Caco-2 (cell line): ENCODE data around the gene OR9G4. TPM values are rescaled to one million over a fixed set of nuclear protein-coding genes. Genes with fewer than 3 reads are reported as not detected.

Experiments
- BruUV-seq: library from RNA; stranded (reverse); fragments of 400-500 nt; replicated peaks from 2 replicates; lab custom pipeline; 2021; lab: Mats Ljungman, UMichigan
- CTCF ChIA-PET: fragments of 300-600 bp; sonication (Branson Sonifier 250); formaldehyde crosslinking; loops from one replicate; lab custom pipeline; 2022; ENCODE audit warnings: antibody characterized with exemption; lab: Charles Lee
- POLR2A ChIA-PET: fragments of 300-600 bp; sonication (Branson Sonifier 250); formaldehyde crosslinking; loops from one replicate; lab custom pipeline; 2022; ENCODE audit warnings: antibody characterized with exemption; lab: Charles Lee
- DNase-seq, 2 experiments: peaks; one replicate each; pipeline versions ENCODE4 v3.0.0 to v3.0.0-alpha.2; 2020 to 2022
- H3K27me3 ChIP-seq: replicated peaks from 2 replicates; pipeline ENCODE4 v1.6.0; 2011; ENCODE audit warnings: low read length; ENCODE audit not compliant: control insufficient read depth, insufficient read depth
- H3K36me3 ChIP-seq: 2 replicates; pipeline ENCODE4 v1.5.1; 2011; ENCODE audit warnings: low read length; ENCODE audit not compliant: control insufficient read depth, insufficient read depth
- H3K4me1 ChIP-seq: fragments of 250-450 bp; sonication (Bioruptor Pico); 2 replicates; pipeline ENCODE4 v1.5.1; 2020; ENCODE audit warnings: mild to moderate bottlenecking
- H3K4me3 ChIP-seq: 2 replicates; pipeline ENCODE4 v1.5.1; 2011; ENCODE audit warnings: low read depth, mild to moderate bottlenecking, control low read depth, low read length
- H3K9me3 ChIP-seq: fragments of 250-450 bp; sonication (Bioruptor Pico); 2 replicates; pipeline ENCODE4 v1.5.1; 2020; ENCODE audit warnings: mild to moderate bottlenecking, moderate library complexity
- H3K27ac Mint-ChIP-seq: one replicate; pipeline ENCODE4 v1.8.0; 2022; ENCODE audit warnings: mixed read lengths; ENCODE audit not compliant: unreplicated experiment
- H3K27me3 Mint-ChIP-seq: one replicate; pipeline ENCODE4 v1.8.0; 2022; ENCODE audit warnings: mixed read lengths; ENCODE audit not compliant: insufficient read depth, unreplicated experiment
- H3K36me3 Mint-ChIP-seq: one replicate; pipeline ENCODE4 v1.8.0; 2022; ENCODE audit warnings: mild to moderate bottlenecking, mixed read lengths; ENCODE audit not compliant: insufficient read depth, unreplicated experiment
- H3K4me1 Mint-ChIP-seq: one replicate; pipeline ENCODE4 v1.8.0; 2022; ENCODE audit warnings: low read depth, mixed read lengths; ENCODE audit not compliant: unreplicated experiment
- H3K4me3 Mint-ChIP-seq: one replicate; pipeline ENCODE4 v1.8.0; 2022; ENCODE audit warnings: mild to moderate bottlenecking, moderate library complexity, mixed read lengths; ENCODE audit not compliant: unreplicated experiment
- H3K9me3 Mint-ChIP-seq: one replicate; pipeline ENCODE4 v1.8.0; 2022; ENCODE audit warnings: mixed read lengths; ENCODE audit not compliant: unreplicated experiment
- intact Hi-C: fragments of 100-400 bp; cut with micrococcal nuclease; formaldehyde crosslinking; loops from one replicate; pipeline ENCODE4 v1.10.0; 2022; ENCODE audit not compliant: unreplicated experiment
- total RNA-seq: library from RNA; stranded (reverse); gene quantifications from 2 replicates; pipeline ENCODE4 v1.2.3, GENCODE V29; 2022
- TF ChIP-seq, protein P1 (sequence below), 2 experiments: fragments of 200-600 bp in 1 of 2; IDR thresholded peaks; 1 replicate in 1 of 2; 2 replicates in 1 of 2; pipeline versions ENCODE4 v1.5.1 to v1.8.0; 2011 to 2022; ENCODE audit warnings: antibody characterized with exemption in 1 of 2, control low read depth in 1 of 2, inconsistent platforms in 1 of 2, low read depth in 1 of 2, low read length in 1 of 2, mild to moderate bottlenecking in 1 of 2, moderate library complexity in 1 of 2; ENCODE audit not compliant: insufficient read depth in 1 of 2, severe bottlenecking in 1 of 2, unreplicated experiment in 1 of 2

Gene OR9G4
- total RNA-seq, 1 experiment from 2014 or later: not detected

DNA sequence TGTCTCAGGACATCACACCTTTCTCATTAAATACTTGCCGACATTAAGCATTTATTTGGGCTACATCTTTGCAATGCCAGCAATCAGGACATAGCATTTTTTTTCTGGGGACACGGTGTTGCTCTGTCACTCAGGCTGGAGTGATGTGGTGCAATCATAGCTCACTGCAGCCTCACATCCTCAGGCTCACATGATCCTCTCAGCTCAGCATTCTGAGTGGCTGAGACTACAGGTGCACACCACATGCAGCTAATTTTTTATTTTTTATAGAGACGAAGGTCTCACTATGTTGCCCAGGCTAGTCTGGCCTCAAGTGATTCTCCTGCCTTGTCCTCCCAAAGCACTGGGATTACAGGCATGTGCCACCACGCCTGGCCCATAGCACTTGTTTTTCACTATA lies 28.0 kb downstream of the OR9G4 start:
- H3K27ac Mint-ChIP-seq: no peak overlapping the region
- Histone ChIP-seq H3K36me3 (no peaks in the 10 kb centered on the region), H3K9me3 (no peaks in the 10 kb centered on the region), H3K4me3 (no peak overlapping the region), H3K27me3 (no peaks in the 10 kb centered on the region; the same call in 1 of the 2 replicates), H3K4me1 (no peaks in the 10 kb centered on the region)
- ChIA-PET POLR2A (no interaction called here), CTCF (no interaction called here)
- DNase-seq: no peak
- TF ChIP-seq, protein P1, sequence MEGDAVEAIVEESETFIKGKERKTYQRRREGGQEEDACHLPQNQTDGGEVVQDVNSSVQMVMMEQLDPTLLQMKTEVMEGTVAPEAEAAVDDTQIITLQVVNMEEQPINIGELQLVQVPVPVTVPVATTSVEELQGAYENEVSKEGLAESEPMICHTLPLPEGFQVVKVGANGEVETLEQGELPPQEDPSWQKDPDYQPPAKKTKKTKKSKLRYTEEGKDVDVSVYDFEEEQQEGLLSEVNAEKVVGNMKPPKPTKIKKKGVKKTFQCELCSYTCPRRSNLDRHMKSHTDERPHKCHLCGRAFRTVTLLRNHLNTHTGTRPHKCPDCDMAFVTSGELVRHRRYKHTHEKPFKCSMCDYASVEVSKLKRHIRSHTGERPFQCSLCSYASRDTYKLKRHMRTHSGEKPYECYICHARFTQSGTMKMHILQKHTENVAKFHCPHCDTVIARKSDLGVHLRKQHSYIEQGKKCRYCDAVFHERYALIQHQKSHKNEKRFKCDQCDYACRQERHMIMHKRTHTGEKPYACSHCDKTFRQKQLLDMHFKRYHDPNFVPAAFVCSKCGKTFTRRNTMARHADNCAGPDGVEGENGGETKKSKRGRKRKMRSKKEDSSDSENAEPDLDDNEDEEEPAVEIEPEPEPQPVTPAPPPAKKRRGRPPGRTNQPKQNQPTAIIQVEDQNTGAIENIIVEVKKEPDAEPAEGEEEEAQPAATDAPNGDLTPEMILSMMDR (IDR thresholded peaks at IDR 0.05; ENCODE audit: insufficient read depth in 1 of 2, low read depth in 1 of 2, low read length in 1 of 2, severe bottlenecking in 1 of 2, unreplicated experiment in 1 of 2): no peak
- no peaks in the 10 kb centered on the region for H3K36me3 Mint-ChIP-seq
- H3K4me1 Mint-ChIP-seq: no peaks in the 10 kb centered on the region
- H3K4me3 Mint-ChIP-seq: no peak overlapping the region
- peaks cover 8% of the 10 kb centered on the region for H3K9me3 Mint-ChIP-seq
- intact Hi-C loops: no loop called here
- BruUV-seq: no TSS peak
- peaks cover 3% of the 10 kb centered on the region for H3K27me3 Mint-ChIP-seq

DNA sequence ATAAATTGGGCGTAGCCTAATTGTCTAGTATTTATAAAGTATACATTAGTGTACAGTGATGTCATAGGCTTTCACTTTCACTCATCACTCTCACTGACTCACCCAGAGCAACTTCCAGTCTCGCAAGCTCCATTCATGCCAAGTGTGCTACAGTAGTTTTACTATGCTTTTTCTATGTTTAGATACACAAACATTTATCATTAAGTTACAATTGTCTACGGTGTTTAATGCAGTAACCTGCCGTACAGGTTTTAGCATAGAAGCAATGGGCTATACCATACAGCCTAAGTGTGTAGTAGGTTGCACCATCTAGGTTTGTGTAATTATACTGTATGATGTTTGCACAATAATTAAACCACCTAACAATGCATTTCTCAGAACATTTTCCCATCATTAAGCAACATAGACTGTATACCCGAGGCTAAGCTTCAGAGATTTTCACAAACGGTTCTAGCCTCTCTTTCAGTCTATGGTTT lies 32.1 kb downstream of the OR9G4 start:
- H3K36me3 Mint-ChIP-seq: no peaks in the 10 kb centered on the region
- H3K9me3 ChIP-seq: no peaks in the 10 kb centered on the region
- no peaks in the 10 kb centered on the region for H3K27me3 Mint-ChIP-seq
- no peaks in the 10 kb centered on the region for H3K9me3 Mint-ChIP-seq
- no TSS peak for BruUV-seq
- ChIA-PET CTCF (no interaction called here), POLR2A (no interaction called here)
- intact Hi-C loops: no loop called here
- no peak overlapping the region for H3K4me3 ChIP-seq
- H3K36me3 ChIP-seq: no peaks in the 10 kb centered on the region
- no peaks in the 10 kb centered on the region for H3K4me1 Mint-ChIP-seq
- H3K27ac Mint-ChIP-seq: no peak overlapping the region
- DNase-seq: no peak
- no peak overlapping the region for H3K4me3 Mint-ChIP-seq
- no peaks in the 10 kb centered on the region for H3K4me1 ChIP-seq
- TF ChIP-seq, protein P1 (IDR thresholded peaks at IDR 0.05; ENCODE audit: insufficient read depth in 1 of 2, low read depth in 1 of 2, low read length in 1 of 2, severe bottlenecking in 1 of 2, unreplicated experiment in 1 of 2): no peak
- no peaks in the 10 kb centered on the region; the same call in 1 of the 2 replicates for H3K27me3 ChIP-seq

DNA sequence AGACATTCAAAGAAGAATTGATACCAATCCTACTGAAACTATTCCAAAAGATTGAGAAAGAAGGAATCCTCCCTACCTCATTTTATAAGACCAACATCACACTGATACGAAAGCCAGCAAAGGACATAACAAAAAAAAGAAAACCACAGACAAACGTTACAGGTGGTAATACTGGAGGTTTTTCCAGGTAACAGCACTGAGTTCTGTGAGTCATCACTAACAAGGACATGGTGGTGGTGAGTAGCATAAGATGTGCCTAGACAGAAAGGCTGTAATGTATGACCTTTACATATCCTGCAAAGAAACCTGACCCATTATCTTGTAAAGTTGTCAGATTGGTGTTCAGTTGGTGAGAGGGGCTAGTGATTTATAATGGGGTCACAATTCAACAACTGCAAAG lies 34.3 kb downstream of the OR9G4 start:
- Mint-ChIP-seq H3K36me3 (no peaks in the 10 kb centered on the region), H3K27me3 (no peaks in the 10 kb centered on the region), H3K4me3 (no peak overlapping the region), H3K27ac (no peak overlapping the region), H3K9me3 (no peaks in the 10 kb centered on the region), H3K4me1 (no peaks in the 10 kb centered on the region)
- CTCF ChIA-PET: no interaction called here
- TF ChIP-seq, protein P1 (IDR thresholded peaks at IDR 0.05; ENCODE audit: insufficient read depth in 1 of 2, low read depth in 1 of 2, low read length in 1 of 2, severe bottlenecking in 1 of 2, unreplicated experiment in 1 of 2): no peak
- H3K4me3 ChIP-seq: no peak overlapping the region
- DNase-seq: no peak
- intact Hi-C loops: no loop called here
- no peaks in the 10 kb centered on the region; the same call in 1 of the 2 replicates for H3K27me3 ChIP-seq
- H3K36me3 ChIP-seq: no peaks in the 10 kb centered on the region
- H3K9me3 ChIP-seq: no peaks in the 10 kb centered on the region
- POLR2A ChIA-PET: no interaction called here
- BruUV-seq: no TSS peak
- H3K4me1 ChIP-seq: no peaks in the 10 kb centered on the region
